ENCODE measurements around the gene MRNIP.

DNA sequence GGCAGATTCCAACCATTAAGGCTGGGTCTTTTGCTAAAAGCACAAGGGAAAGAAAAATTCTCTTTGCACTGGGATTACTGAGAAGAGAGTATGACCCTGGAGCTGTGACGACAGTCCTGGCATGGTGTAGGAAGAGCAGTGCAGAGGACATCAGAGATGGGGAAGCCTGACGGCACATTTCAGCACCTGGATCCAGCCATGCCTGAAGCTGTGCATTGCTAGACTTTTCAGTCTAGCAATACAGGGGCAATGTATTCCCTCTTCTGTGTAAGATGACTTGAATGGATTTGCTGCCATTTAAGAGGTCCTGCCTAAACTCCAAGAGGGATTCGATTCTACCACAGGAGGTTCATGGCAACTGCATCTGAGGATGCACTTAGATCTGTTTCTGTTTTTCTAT lies 12.3 kb upstream of the MRNIP start:
- TF ChIP-seq ZBTB33 (IDR thresholded peaks at IDR 0.05; ENCODE audit: extremely low read depth, insufficient replicate concordance, low read length) (no peak), YY1 (IDR thresholded peaks at IDR 0.05; ENCODE audit: extremely low read depth, insufficient replicate concordance, low read depth, low read length) (no peak), JUND (IDR thresholded peaks at IDR 0.05) (no peak), POLR2AphosphoS5 (IDR thresholded peaks at IDR 0.05; ENCODE audit: low read depth, low read length) (no peak), SIN3A (IDR thresholded peaks at IDR 0.05; ENCODE audit: low read depth) (no peak), POLR2A (IDR thresholded peaks at IDR 0.05; ENCODE audit: borderline replicate concordance, extremely low read depth, insufficient read depth, insufficient read length) (no peak), RAD21 (IDR thresholded peaks at IDR 0.05; ENCODE audit: low read depth) (no peak), EZH2 (IDR thresholded peaks at IDR 0.05) (no peak)
- TF ChIP-seq, protein P1, sequence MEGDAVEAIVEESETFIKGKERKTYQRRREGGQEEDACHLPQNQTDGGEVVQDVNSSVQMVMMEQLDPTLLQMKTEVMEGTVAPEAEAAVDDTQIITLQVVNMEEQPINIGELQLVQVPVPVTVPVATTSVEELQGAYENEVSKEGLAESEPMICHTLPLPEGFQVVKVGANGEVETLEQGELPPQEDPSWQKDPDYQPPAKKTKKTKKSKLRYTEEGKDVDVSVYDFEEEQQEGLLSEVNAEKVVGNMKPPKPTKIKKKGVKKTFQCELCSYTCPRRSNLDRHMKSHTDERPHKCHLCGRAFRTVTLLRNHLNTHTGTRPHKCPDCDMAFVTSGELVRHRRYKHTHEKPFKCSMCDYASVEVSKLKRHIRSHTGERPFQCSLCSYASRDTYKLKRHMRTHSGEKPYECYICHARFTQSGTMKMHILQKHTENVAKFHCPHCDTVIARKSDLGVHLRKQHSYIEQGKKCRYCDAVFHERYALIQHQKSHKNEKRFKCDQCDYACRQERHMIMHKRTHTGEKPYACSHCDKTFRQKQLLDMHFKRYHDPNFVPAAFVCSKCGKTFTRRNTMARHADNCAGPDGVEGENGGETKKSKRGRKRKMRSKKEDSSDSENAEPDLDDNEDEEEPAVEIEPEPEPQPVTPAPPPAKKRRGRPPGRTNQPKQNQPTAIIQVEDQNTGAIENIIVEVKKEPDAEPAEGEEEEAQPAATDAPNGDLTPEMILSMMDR (IDR thresholded peaks at IDR 0.05 in 2 of 3, conservative IDR thresholded peaks at IDR 0.05 in 1 of 3; ENCODE audit: borderline replicate concordance in 1 of 3, insufficient read depth in 1 of 3, low read depth in 2 of 3, low read length in 2 of 3): no peak
- TF ChIP-seq, protein P2, sequence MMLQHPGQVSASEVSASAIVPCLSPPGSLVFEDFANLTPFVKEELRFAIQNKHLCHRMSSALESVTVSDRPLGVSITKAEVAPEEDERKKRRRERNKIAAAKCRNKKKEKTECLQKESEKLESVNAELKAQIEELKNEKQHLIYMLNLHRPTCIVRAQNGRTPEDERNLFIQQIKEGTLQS (IDR thresholded peaks at IDR 0.05): no peak
- TF ChIP-seq, protein P3, sequence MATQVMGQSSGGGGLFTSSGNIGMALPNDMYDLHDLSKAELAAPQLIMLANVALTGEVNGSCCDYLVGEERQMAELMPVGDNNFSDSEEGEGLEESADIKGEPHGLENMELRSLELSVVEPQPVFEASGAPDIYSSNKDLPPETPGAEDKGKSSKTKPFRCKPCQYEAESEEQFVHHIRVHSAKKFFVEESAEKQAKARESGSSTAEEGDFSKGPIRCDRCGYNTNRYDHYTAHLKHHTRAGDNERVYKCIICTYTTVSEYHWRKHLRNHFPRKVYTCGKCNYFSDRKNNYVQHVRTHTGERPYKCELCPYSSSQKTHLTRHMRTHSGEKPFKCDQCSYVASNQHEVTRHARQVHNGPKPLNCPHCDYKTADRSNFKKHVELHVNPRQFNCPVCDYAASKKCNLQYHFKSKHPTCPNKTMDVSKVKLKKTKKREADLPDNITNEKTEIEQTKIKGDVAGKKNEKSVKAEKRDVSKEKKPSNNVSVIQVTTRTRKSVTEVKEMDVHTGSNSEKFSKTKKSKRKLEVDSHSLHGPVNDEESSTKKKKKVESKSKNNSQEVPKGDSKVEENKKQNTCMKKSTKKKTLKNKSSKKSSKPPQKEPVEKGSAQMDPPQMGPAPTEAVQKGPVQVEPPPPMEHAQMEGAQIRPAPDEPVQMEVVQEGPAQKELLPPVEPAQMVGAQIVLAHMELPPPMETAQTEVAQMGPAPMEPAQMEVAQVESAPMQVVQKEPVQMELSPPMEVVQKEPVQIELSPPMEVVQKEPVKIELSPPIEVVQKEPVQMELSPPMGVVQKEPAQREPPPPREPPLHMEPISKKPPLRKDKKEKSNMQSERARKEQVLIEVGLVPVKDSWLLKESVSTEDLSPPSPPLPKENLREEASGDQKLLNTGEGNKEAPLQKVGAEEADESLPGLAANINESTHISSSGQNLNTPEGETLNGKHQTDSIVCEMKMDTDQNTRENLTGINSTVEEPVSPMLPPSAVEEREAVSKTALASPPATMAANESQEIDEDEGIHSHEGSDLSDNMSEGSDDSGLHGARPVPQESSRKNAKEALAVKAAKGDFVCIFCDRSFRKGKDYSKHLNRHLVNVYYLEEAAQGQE (IDR thresholded peaks at IDR 0.05; ENCODE audit: low read depth): no peak
